Measurements from ENCODE around the gene ROBO4.

- no peak for TF ChIP-seq CTCF (IDR thresholded peaks at IDR 0.05)
- no peak for TF ChIP-seq POLR2A (IDR thresholded peaks at IDR 0.05)
- no peak for TF ChIP-seq EP300 (IDR thresholded peaks at IDR 0.05)
- TF ChIP-seq POLR2AphosphoS5 (IDR thresholded peaks at IDR 0.05): no peak
Measured at GRCh38 chr11:124865181-124865901, 32.3 kb downstream of the ROBO4 start, which contains the start of gene ROBO3.

Measured in stomach (tissue), 4 donors.